CD4-positive, alpha-beta memory T cell (primary cell): ENCODE results near the gene FHIT. TPM values are rescaled to one million over a fixed set of nuclear protein-coding genes. Genes with fewer than 3 reads are reported as not detected.

Experiments
- CTCF ChIA-PET: fragments of 350-600 bp; sonication (Branson Sonifier 250); formaldehyde crosslinking; loops from one replicate; lab custom pipeline; 2021; ENCODE audit warnings: inconsistent platforms; ENCODE audit not compliant: partially characterized antibody; lab: Charles Lee
- POLR2A ChIA-PET: fragments of 350-600 bp; sonication (Branson Sonifier 250); formaldehyde crosslinking; loops from one replicate; lab custom pipeline; 2021; ENCODE audit not compliant: partially characterized antibody; lab: Charles Lee
- DNase-seq, 5 donors: peaks; one replicate each; pipeline versions ENCODE4 v3.0.0 to v3.0.0-alpha.2; 2020 to 2022; ENCODE audit warnings: mixed read lengths in 1 of 5
- H3K27ac ChIP-seq: one replicate; pipeline ENCODE4 v1.7.0; 2013; ENCODE audit warnings: low read depth, low read length
- H3K27me3 ChIP-seq: 2 replicates; pipeline ENCODE4 v1.7.0; 2013; ENCODE audit warnings: mild to moderate bottlenecking, low read length, moderate library complexity; ENCODE audit not compliant: insufficient read depth
- H3K36me3 ChIP-seq: 2 replicates; pipeline ENCODE4 v1.7.0; 2013; ENCODE audit warnings: mild to moderate bottlenecking, low read length, moderate library complexity; ENCODE audit not compliant: insufficient read depth
- H3K4me1 ChIP-seq: 2 replicates; pipeline ENCODE4 v1.7.0; 2013; ENCODE audit warnings: mild to moderate bottlenecking, low read length, moderate library complexity; ENCODE audit not compliant: insufficient read depth
- H3K4me3 ChIP-seq, 2 donors: one replicate each; pipeline ENCODE4 v1.7.0; 2013; ENCODE audit warnings: low read length in 2 of 2, mild to moderate bottlenecking in 1 of 2
- H3K9me3 ChIP-seq, 2 donors: one replicate each; pipeline ENCODE4 v1.7.0; 2013; ENCODE audit warnings: low read length in 2 of 2, control low read depth in 1 of 2; ENCODE audit not compliant: control insufficient read depth in 1 of 2
- H3K27ac Mint-ChIP-seq, 7 donors: one replicate each; pipeline ENCODE4 v1.8.0; 2020 to 2021; ENCODE audit warnings: mixed read lengths in 7 of 7, mild to moderate bottlenecking in 6 of 7, inconsistent platforms in 3 of 7, moderate library complexity in 3 of 7
- H3K27me3 Mint-ChIP-seq, 2 donors: one replicate each; pipeline ENCODE4 v1.8.0; 2020 to 2021; ENCODE audit warnings: mixed read lengths in 2 of 2
- H3K36me3 Mint-ChIP-seq, 2 donors: one replicate each; pipeline ENCODE4 v1.8.0; 2020 to 2021; ENCODE audit warnings: mixed read lengths in 2 of 2, inconsistent platforms in 1 of 2, mild to moderate bottlenecking in 1 of 2
- H3K4me1 Mint-ChIP-seq, 4 donors: one replicate each; pipeline ENCODE4 v1.8.0; 2020 to 2021; ENCODE audit warnings: mixed read lengths in 4 of 4, mild to moderate bottlenecking in 1 of 4
- H3K4me3 Mint-ChIP-seq, 8 donors: one replicate each; pipeline ENCODE4 v1.8.0; 2020 to 2021; ENCODE audit warnings: mixed read lengths in 8 of 8, mild to moderate bottlenecking in 7 of 8, moderate library complexity in 6 of 8, inconsistent platforms in 3 of 8
- H3K9me3 Mint-ChIP-seq, 8 donors: one replicate each; pipeline ENCODE4 v1.8.0; 2020 to 2021; ENCODE audit warnings: mixed read lengths in 8 of 8, mild to moderate bottlenecking in 5 of 8, inconsistent platforms in 3 of 8, moderate library complexity in 1 of 8
- intact Hi-C: fragments of 100-400 bp; cut with micrococcal nuclease; formaldehyde crosslinking; loops from one replicate; pipeline ENCODE4 v1.15.1; 2023
- polyA plus RNA-seq, 2 donors: library from polyadenylated mRNA; unstranded; fragments of 300-500 nt; fragmentation: Illumina TruSeq; gene quantifications; one replicate each; pipeline ENCODE4 v1.2.3, GENCODE V29; 2021
- total RNA-seq, 2 experiments: library from RNA; stranded (reverse); gene quantifications; one replicate each; pipeline ENCODE4 v1.2.3, GENCODE V29; 2021

FHIT gene
- total RNA-seq (10 to 100 TPM; 48.3 to 58.7 TPM), polyA plus RNA-seq (10 to 100 TPM in 1 of 2 donors, 1 to 10 TPM in 1; 8.5 to 18.1 TPM)

- POLR2A ChIA-PET = no interaction called here
- Histone ChIP-seq H3K27ac (peak within 1 kb of the TSS; percentile 59), H3K4me1 (peaks cover 19% of the 10 kb centered on the region), H3K9me3 (no peaks in the 10 kb centered on the region), H3K4me3 (peak within 1 kb of the TSS; percentile 8 to 62), H3K36me3 (no peaks in the 10 kb centered on the region), H3K27me3 (no peaks in the 10 kb centered on the region)
- CTCF ChIA-PET = no interaction called here
- H3K4me1 Mint-ChIP-seq = peaks cover 16 to 25% (median 20%) of the 10 kb centered on the region in 4 donors
- DNase-seq = peak; percentile 85 to 88 (median 85)
- intact Hi-C loops = loop anchor here (2.0 kb wide), 1 partner anchor 1173 kb away; no protein-coding TSS in a partner anchor
- H3K9me3 Mint-ChIP-seq = no peaks in the 10 kb centered on the region
- H3K4me3 Mint-ChIP-seq = peak within 1 kb of the TSS; percentile 87 to 97 (median 92)
- H3K36me3 Mint-ChIP-seq = peaks cover 0 to 7% of the 10 kb centered on the region in 2 donors
- H3K27ac Mint-ChIP-seq = peak within 1 kb of the TSS; percentile 81 to 97 (median 89)
- peaks cover 0 to 4% of the 10 kb centered on the region in 2 donors for H3K27me3 Mint-ChIP-seq
Measured at GRCh38 chr3:61251174-61251972, at the start of gene FHIT. TSS of gene FHIT (minus strand) at chr3:61251452.

GRCh38 chr3:61300786-61301185, 49.5 kb upstream of the FHIT start:
- H3K4me3 ChIP-seq = no peak overlapping the region
- Mint-ChIP-seq H3K27me3 (peaks cover 0 to 2% of the 10 kb centered on the region in 2 donors), H3K4me3 (no peak overlapping the region), H3K9me3 (peaks cover 0 to 3% (median 0%) of the 10 kb centered on the region in 8 donors), H3K4me1 (no peaks in the 10 kb centered on the region), H3K36me3 (no peaks in the 10 kb centered on the region), H3K27ac (no peak overlapping the region)
- H3K27ac ChIP-seq = no peak overlapping the region
- ChIA-PET CTCF (no interaction called here), POLR2A (no interaction called here)
- no peaks in the 10 kb centered on the region for H3K36me3 ChIP-seq
- H3K27me3 ChIP-seq = no peaks in the 10 kb centered on the region
- DNase-seq = no peak
- no peaks in the 10 kb centered on the region for H3K4me1 ChIP-seq
- no peaks in the 10 kb centered on the region for H3K9me3 ChIP-seq
- intact Hi-C loops = no loop called here

GRCh38 chr3:61300006-61300380, 48.7 kb upstream of the FHIT start:
- no peak overlapping the region for H3K27ac ChIP-seq
- H3K36me3 Mint-ChIP-seq = no peaks in the 10 kb centered on the region
- ChIA-PET CTCF (interaction anchor here (1.6 kb wide), 1 partner anchor 12 kb away, joined by 3 read pairs; no protein-coding TSS in a partner anchor), POLR2A (no interaction called here)
- no peak overlapping the region for H3K4me3 Mint-ChIP-seq
- no peaks in the 10 kb centered on the region for H3K9me3 ChIP-seq
- H3K4me1 ChIP-seq = no peaks in the 10 kb centered on the region
- no peak overlapping the region for H3K4me3 ChIP-seq
- peaks cover 0 to 2% of the 10 kb centered on the region in 2 donors for H3K27me3 Mint-ChIP-seq
- peaks cover 0 to 3% (median 0%) of the 10 kb centered on the region in 8 donors for H3K9me3 Mint-ChIP-seq
- no peaks in the 10 kb centered on the region for H3K36me3 ChIP-seq
- intact Hi-C loops = no loop called here
- no peak overlapping the region for H3K27ac Mint-ChIP-seq
- no peaks in the 10 kb centered on the region for H3K4me1 Mint-ChIP-seq
- no peaks in the 10 kb centered on the region for H3K27me3 ChIP-seq
- no peak for DNase-seq

GRCh38 chr3:61299343-61300005, 48.2 kb upstream of the FHIT start:
- intact Hi-C loops = no loop called here
- Histone ChIP-seq H3K4me3 (no peak overlapping the region), H3K9me3 (no peaks in the 10 kb centered on the region), H3K27ac (no peak overlapping the region), H3K36me3 (no peaks in the 10 kb centered on the region), H3K27me3 (no peaks in the 10 kb centered on the region), H3K4me1 (no peaks in the 10 kb centered on the region)
- H3K36me3 Mint-ChIP-seq = no peaks in the 10 kb centered on the region
- H3K9me3 Mint-ChIP-seq = no peaks in the 10 kb centered on the region
- DNase-seq = no peak
- H3K27me3 Mint-ChIP-seq = peaks cover 0 to 2% of the 10 kb centered on the region in 2 donors
- no peaks in the 10 kb centered on the region for H3K4me1 Mint-ChIP-seq
- ChIA-PET CTCF (interaction anchor here (1.6 kb wide), 1 partner anchor 11 kb away, joined by 3 read pairs; no protein-coding TSS in a partner anchor), POLR2A (no interaction called here)
- no peak overlapping the region for H3K27ac Mint-ChIP-seq
- no peak overlapping the region for H3K4me3 Mint-ChIP-seq

- Histone ChIP-seq H3K4me3 (no peak overlapping the region), H3K27me3 (no peaks in the 10 kb centered on the region), H3K36me3 (no peaks in the 10 kb centered on the region), H3K27ac (no peak overlapping the region), H3K9me3 (no peaks in the 10 kb centered on the region), H3K4me1 (no peaks in the 10 kb centered on the region)
- ChIA-PET CTCF (no interaction called here), POLR2A (no interaction called here)
- H3K4me3 Mint-ChIP-seq = no peak overlapping the region
- no peaks in the 10 kb centered on the region for H3K4me1 Mint-ChIP-seq
- no peak for DNase-seq
- intact Hi-C loops = no loop called here
- peaks cover 0 to 2% of the 10 kb centered on the region in 2 donors for H3K27me3 Mint-ChIP-seq
- no peaks in the 10 kb centered on the region for H3K36me3 Mint-ChIP-seq
- no peaks in the 10 kb centered on the region for H3K9me3 Mint-ChIP-seq
- H3K27ac Mint-ChIP-seq = no peak overlapping the region
Measured at GRCh38 chr3:61297821-61298220, 46.6 kb upstream of the FHIT start.

- H3K4me3 ChIP-seq = no peak overlapping the region
- Mint-ChIP-seq H3K4me3 (no peak overlapping the region), H3K27me3 (peaks cover 0 to 3% of the 10 kb centered on the region in 2 donors), H3K27ac (no peak overlapping the region), H3K9me3 (peaks cover 0 to 2% (median 0%) of the 10 kb centered on the region in 8 donors), H3K36me3 (no peaks in the 10 kb centered on the region), H3K4me1 (no peaks in the 10 kb centered on the region)
- no peaks in the 10 kb centered on the region for H3K9me3 ChIP-seq
- H3K27ac ChIP-seq = no peak overlapping the region
- no peaks in the 10 kb centered on the region for H3K27me3 ChIP-seq
- intact Hi-C loops = no loop called here
- H3K36me3 ChIP-seq = no peaks in the 10 kb centered on the region
- ChIA-PET CTCF (interaction anchor here (1.0 kb wide), 1 partner anchor 11 kb away, joined by 3 read pairs; no protein-coding TSS in a partner anchor), POLR2A (no interaction called here)
- no peak for DNase-seq
- no peaks in the 10 kb centered on the region for H3K4me1 ChIP-seq
Measured at GRCh38 chr3:61288446-61288845, 37.2 kb upstream of the FHIT start.

- Histone ChIP-seq H3K9me3 (no peaks in the 10 kb centered on the region), H3K27ac (no peak overlapping the region), H3K4me1 (no peaks in the 10 kb centered on the region), H3K36me3 (no peaks in the 10 kb centered on the region), H3K4me3 (no peak overlapping the region), H3K27me3 (no peaks in the 10 kb centered on the region)
- Mint-ChIP-seq H3K36me3 (no peaks in the 10 kb centered on the region), H3K27ac (no peak overlapping the region), H3K4me3 (no peak overlapping the region), H3K9me3 (peaks cover 0 to 2% (median 0%) of the 10 kb centered on the region in 8 donors), H3K4me1 (no peaks in the 10 kb centered on the region), H3K27me3 (peaks cover 0 to 1% of the 10 kb centered on the region in 2 donors)
- intact Hi-C loops = no loop called here
- no peak for DNase-seq
- CTCF ChIA-PET = no interaction called here
- POLR2A ChIA-PET = no interaction called here
Measured at GRCh38 chr3:61283876-61284275, 32.6 kb upstream of the FHIT start.
